Stimulated activated CD8-positive, alpha-beta memory T cell treated with anti-CD3 and anti-CD28 coated beads, Interleukin-7, amount 100 ng/mL, for 4 hours (primary cell): Measurements from ENCODE around the gene CHRDL2.

Experiments used
- DNase-seq, 2 donors: peaks; one replicate each; pipeline ENCODE4 v3.0.0-alpha.2; 2020; ENCODE audit warnings: low read depth in 2 of 2

Gene CHRDL2

GRCh38 chr11:74748211-74749126, 17.2 kb upstream of the CHRDL2 start, which contains the start of gene RNF169:
Gene RNF169 (plus strand): TSS chr11:74748849. CDS start chr11:74748881, 32 bp downstream.
- DNase-seq: peak; percentile 87

DNA sequence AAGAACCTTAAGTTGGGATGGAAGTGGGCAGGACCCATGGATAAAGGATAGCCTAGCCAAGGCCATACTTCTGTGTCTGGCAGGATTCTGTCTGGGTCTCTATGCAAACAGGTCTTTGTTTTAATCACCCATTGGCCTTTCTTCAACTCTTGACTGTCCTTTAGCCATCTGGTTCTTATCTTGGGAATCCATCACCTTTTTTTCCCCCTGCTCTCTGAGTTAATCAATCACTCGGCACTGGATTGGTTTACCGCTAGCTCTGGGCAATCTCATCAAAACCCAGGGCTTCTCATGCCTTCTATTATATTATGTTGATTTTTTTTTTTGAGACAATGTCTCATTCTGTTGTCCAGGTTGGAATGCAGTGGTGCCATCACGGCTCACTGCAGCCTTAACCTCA, 15.6 kb upstream of the CHRDL2 start:
- no peak for DNase-seq

GRCh38 chr11:74744277-74744676, 13.1 kb upstream of the CHRDL2 start:
- no peak for DNase-seq

DNA sequence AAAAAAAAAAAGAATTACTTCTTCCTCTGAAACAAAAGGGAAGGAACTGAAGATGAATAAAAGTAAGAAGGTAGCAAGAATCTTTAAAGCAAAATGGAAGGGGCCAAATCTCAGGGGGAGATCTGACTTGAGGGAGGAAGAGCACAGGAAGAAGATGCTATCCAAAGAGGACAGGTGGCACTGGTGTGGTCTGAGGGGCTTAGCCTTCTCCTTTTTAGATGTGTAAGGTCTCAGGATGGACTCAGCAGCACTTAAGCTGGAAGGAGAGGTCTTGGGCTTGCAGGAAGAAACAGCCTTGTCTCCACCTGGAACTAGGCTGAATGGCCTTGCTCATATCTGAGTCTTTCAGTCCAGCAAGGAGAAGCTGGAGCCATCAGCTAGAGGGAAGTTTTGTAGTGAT, 12.4 kb upstream of the CHRDL2 start:
- DNase-seq: no peak

DNA sequence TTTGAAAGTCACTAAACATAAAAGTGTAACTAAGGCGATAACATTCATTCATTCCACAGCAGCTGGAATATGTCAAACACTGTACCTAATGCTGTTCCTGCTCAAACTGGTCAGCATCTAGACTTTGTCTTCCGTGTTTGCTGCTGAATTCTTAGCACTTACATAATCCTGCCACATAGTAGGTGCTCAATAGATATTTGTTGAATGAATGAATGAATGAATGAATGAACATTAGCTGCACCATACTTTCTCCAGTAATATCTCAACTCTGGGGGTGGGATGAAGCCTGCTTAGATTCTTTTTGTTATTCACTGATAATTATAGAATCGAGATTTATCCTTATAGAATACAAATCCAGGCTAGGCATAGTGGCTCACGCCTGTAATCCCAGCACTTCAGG, 10.8 kb upstream of the CHRDL2 start:
- no peak for DNase-seq

- peak in 1 of 2 donors; percentile 23 for DNase-seq
Measured at GRCh38 chr11:74739546-74740270, 8.5 kb upstream of the CHRDL2 start.

- DNase-seq: no peak
Measured at GRCh38 chr11:74736031-74736430, 4.8 kb upstream of the CHRDL2 start.

DNA sequence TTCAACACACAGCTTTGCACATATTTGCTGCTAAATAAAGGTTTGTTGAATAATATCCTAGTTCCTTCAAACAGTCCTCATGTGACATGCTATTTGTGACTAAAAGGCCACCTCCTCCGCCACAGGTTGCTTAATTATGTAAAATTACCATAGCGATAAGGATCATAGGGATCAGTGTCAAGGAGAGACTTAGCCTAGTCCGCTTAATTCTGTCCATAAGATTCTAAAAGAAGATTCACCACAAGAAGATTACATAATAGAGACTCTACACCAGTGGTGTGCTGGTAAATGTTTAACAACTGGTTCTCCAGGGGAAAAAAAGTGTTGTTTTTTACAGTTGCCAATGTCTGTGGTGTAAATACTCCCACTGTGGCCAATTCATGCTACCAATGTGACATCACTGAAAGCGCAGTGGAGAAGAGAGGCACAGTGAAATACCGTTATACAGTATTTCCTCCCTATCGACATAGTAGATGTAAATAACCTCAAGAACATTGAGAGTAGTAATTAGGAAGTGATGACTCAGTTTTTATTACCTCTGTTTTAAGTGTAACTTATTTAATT, 4.2 kb upstream of the CHRDL2 start:
- DNase-seq: no peak

- no peak for DNase-seq
Measured at GRCh38 chr11:74734559-74734925, 3.3 kb upstream of the CHRDL2 start.

DNA sequence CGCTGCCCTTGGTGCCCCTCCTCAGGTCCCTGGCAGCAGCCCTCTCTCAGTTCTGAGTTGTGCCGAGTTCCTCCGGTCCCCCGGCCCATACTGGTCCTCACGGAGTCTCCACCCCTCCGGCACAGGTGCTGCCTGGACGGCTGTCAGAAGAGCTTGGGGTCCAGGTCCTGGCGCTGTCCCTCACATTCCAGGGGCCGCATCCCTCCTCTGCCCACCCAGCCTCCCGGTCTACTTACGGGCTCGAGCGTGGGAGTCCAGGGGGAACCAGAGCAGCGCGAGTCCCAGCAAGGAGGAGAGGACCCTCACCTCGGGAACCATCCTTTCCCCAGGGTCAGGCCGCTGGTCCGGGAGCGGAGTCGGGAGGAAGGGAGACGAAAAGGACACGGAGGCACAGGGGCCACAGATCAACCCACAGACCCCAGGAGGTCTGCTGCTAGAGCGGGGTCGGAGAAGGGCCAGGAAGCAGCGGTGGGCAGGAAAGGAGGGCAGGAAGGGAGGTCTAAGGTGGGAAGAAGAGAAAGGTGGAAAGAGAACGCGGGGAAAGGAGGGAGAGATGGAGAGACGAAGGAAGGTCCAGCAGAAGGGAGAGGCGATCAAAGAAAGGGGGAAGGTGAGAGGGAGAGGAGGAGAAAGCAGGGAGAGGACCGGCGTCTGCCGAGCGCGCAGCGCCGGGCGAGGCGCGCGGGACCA, 510 bp downstream of the CHRDL2 start:
- DNase-seq: no peak

DNA sequence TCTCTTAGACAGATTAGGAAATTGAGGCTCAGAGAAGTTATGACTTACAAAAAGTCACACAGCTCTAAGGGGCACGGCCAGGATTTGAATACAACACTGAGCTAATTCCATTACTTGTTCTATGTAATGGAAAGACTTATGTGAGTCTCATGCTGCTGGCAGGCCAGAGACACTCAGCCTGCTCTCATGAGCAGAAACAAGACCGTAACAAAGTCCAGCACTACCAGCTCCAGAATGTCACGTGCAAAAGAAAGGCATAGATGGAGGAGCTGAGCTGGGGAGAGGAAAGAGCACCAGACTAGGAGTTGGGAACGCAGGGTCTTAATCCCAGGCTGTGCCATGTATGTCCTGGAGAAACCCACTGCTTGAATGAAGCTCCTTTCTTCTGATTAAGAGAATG, 1.8 kb downstream of the CHRDL2 start:
- DNase-seq: no peak

DNA sequence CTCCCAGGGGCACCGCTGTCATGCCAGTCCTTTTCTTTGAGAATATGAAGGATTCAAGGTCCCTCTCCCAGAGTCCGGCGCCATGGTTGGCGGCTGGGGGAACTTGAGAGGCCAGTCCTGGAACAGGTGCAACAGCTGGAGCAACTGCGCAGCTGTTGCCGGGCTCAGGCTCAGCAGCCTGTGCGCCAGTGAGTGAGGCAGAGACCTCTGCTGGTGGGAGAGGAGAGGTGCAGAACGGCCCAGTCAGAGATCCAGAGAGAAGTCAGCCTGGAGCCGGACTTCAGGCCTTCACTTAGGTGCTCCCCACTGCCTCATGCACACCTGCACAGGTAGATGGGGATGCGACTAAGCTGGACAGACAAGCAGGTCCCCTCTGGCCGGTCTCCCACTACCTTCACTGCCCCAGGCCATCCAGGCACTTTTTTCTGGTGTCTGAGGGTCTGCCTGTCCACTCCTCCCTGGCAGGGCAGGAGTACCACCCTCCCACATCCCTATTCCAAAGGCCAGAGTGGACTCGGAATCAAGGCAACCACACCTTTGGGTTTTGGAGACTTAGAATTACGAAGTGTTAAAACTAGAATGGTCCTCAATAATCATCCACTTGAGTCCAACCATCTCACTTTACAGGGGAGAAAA, 4.6 kb downstream of the CHRDL2 start:
- DNase-seq: peak in 1 of 2 donors; percentile 33

DNA sequence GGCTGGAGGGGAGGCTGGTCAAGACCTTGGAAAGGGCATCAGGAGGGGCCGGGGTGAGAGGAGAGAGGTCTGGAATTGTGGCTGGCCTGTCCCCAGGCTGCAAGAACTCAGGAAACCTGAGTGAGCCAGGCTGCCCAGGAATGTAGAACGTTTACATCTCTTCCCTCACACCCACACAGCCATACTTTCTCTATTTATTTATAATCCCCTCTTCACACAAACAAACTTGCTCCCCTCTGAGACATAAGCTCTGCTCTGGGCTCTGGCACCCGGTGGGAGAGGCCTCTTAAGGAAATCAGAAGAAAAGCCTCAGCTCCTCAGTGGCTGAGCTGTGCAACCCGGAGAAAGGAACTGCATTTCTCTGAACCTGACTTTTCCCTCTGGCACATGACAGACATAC, 5.5 kb downstream of the CHRDL2 start:
- DNase-seq: no peak

- no peak for DNase-seq
Measured at GRCh38 chr11:74723511-74723910, 7.7 kb downstream of the CHRDL2 start.

- DNase-seq: no peak
Measured at GRCh38 chr11:74721479-74721835, 9.8 kb downstream of the CHRDL2 start.

GRCh38 chr11:74720596-74721478, 10.4 kb downstream of the CHRDL2 start:
- DNase-seq: no peak

- no peak for DNase-seq
Measured at GRCh38 chr11:74719011-74719410, 12.2 kb downstream of the CHRDL2 start.

DNA sequence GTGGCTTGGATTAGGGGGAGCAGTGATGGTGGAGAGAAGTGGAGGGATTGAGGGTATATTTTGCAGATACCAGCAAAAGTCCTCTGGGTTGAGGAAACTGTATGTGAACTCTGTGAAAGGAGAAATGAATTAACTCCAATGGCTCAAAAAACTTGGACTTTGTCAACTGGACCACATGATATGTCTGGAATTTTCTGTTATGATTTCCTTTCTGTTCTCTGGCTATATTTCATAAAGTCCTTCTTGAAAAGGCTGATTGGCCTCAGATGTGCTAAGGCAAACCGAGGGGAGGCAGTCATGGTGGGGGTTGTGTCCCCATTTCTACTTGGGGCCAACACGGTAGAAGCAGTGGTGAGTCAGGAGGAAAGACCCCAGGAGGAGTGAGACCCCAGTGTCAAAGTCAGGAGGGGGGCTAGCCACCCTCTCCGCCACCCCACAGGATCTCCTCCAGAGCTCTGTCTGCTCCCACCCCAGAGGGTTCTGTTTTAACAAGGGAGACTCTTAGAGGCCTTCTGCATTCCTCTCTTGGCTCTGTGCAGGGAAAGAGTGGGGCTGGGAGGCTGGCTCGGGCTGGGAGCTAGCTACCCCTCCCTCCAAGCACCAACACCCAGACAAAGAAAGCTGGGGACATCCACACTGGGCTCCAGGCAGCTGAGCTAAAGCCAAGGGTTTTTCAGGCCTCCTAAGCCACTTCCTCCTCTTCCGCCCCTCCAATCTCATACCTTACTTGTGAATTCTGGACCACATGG, 13.8 kb downstream of the CHRDL2 start:
- no peak for DNase-seq

GRCh38 chr11:74714904-74715303, 16.3 kb downstream of the CHRDL2 start:
- no peak for DNase-seq

- DNase-seq: no peak
Measured at GRCh38 chr11:74713686-74714085, 17.5 kb downstream of the CHRDL2 start.
